ENCODE data around the gene AMBRA1.

Gene AMBRA1

DNA sequence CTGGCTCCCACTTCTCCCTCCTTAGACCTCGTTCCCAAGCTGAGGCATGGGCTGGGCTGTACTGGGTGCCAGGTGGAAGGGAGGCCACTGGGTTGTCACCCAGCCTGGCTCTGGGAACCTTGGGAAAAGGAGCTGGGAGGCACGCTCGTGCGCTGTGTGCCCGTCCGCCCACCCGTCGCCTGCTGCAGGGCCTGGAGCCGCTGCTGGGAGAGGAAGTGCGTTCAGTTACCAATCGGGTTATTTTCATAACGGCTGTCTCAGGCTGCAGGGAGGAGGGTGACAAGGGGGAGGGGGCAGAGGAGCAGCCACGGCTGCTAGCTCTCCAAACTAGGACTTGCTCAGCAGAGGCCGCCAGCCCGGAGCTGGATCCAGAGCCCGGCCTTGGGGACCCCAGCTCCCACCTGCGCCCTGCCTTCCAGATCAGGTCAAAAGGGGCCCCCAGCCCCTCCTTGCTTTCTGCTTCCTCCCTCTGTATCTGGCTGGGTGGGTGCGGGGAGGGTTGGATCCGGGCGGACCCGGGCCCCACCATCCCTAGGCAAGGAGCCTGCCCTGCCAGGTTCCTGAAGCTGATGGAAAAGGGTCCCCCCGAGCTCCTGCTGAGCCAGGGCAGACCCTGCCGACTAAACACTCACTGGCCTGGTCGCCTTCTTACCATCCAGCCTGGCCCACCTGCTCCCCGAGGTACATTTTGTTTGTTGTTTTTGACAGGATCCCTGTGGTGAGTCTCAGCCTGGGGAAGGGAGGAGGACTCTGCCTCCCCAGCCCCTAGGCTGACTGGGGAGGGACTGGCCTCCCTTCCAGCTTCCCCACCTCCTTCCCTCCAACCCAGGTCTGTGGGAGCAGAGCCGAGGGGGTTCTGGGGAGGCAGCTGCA is 232.3 kb downstream of the AMBRA1 start:
- no peak for DNase-seq (ENCODE audit: extremely low read depth, low read depth)
- TF ChIP-seq, protein P1, sequence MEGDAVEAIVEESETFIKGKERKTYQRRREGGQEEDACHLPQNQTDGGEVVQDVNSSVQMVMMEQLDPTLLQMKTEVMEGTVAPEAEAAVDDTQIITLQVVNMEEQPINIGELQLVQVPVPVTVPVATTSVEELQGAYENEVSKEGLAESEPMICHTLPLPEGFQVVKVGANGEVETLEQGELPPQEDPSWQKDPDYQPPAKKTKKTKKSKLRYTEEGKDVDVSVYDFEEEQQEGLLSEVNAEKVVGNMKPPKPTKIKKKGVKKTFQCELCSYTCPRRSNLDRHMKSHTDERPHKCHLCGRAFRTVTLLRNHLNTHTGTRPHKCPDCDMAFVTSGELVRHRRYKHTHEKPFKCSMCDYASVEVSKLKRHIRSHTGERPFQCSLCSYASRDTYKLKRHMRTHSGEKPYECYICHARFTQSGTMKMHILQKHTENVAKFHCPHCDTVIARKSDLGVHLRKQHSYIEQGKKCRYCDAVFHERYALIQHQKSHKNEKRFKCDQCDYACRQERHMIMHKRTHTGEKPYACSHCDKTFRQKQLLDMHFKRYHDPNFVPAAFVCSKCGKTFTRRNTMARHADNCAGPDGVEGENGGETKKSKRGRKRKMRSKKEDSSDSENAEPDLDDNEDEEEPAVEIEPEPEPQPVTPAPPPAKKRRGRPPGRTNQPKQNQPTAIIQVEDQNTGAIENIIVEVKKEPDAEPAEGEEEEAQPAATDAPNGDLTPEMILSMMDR (IDR thresholded peaks at IDR 0.05; ENCODE audit: low read depth, low read length) = no peak

DNA sequence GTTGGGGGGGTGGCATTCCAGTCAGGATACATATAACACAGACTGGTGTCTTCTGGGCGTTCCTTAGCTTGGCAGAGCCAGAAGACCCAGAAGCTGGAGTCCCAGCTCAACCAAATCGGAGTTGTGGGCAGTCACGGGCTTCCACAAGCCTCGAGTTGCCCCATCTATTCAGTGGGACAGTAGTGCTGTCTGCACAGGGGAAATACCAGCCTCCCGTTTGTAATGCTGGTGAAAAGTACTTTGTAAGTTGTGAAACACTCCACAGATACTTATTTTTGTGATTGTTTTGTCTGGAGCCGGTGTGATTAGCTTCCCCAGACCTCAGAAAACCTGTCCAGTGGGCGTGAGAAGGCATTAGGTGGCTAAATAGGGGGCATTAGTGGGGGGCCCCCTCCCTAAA is 232.9 kb downstream of the AMBRA1 start:
- DNase-seq (ENCODE audit: extremely low read depth, low read depth) = no peak
- TF ChIP-seq, protein P1 (IDR thresholded peaks at IDR 0.05; ENCODE audit: low read depth, low read length) = no peak

DNA sequence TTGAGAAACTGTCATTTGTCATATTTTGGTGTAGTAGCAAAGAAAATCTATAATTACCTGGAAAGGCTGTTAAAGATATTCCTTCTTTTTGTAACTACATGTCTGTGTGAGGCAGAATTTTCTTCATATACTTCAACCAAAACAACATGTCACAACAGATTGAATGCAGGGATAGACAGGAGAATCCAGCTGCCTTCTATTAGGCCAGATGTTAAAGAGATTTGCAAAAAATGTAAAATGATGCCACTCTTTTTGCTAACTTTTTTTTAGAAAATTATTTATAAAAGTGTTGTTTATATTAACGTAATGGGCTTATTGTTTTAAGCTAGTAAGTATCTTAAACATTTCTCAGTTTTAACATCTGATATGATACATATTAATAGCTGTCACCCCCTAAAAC is 233.9 kb downstream of the AMBRA1 start:
- no peak for DNase-seq (ENCODE audit: extremely low read depth, low read depth)
- TF ChIP-seq, protein P1 (IDR thresholded peaks at IDR 0.05; ENCODE audit: low read depth, low read length) = no peak

DNA sequence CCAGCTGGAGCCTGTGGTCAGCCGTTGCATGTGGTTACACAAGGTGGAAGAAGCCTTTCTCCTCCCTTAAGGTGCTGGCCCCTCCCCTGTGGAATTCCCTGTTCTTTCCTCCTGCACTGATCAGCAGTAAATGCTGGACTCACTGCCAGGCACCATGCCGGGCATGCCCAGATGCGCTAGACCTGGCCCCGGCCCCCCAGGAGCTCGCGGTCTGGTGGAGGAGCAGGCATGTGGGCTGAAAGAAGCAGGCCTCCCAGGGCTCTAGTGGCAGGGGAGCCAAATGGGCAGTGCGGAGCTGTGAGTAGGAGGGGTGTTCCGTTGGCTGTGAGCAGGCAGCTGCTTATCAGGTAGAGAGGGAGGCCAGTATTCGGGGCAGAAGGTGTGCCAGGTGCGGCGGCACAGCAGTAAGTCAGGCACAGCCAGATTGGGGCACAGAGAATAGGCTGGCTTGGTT is 236.3 kb downstream of the AMBRA1 start:
- TF ChIP-seq, protein P1 (IDR thresholded peaks at IDR 0.05; ENCODE audit: low read depth, low read length) = no peak
- DNase-seq (ENCODE audit: extremely low read depth, low read depth) = no peak

DNA sequence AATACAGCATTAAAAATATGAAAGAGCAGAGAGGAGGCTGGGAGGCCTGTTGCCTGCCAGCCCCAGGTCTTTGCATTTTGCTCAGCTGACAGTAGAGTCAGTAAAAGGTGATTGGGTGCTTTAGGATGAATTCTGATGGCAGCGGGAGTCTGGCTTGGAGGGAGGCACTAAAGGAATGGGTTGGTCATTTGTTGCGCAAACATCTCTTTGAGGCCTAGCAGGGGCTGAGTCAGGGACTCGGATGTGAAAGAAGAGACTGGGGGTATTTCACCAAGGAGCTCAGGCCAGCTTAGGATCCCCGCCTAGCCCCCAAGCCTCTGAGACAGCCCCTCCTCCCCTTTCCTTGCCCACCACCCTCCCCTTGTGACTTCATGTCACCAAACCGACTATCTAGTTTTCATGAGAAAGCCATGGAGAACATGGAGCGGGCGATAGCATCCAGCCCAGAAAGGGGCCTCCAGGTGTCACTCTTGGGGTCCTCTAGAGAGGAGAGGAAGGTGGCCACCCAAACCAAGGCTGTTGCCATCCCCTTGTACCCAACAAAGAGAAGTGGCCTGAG is 236.8 kb downstream of the AMBRA1 start:
- DNase-seq (ENCODE audit: extremely low read depth, low read depth) = no peak
- TF ChIP-seq, protein P1 (IDR thresholded peaks at IDR 0.05; ENCODE audit: low read depth, low read length) = no peak

DNA sequence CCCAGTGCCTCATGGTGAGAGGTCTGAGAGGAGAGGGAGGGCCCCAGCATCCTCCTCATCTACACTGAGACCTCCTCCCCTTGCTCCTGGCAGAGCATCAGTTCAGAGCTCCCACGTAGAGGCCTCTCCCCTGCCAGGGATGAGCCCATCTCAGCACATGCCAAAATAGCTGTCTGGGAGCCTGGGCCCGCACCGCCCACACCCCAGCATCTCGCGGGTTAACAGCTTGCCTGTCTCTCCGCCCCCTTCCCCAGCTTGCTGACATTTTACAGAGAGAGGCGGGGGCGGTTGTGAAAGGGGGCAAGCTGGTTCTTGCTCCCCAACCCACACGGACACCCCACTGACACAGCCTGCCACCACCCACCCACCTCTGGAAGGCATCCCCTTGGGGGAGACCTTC is 240.1 kb downstream of the AMBRA1 start:
- no peak for DNase-seq (ENCODE audit: extremely low read depth, low read depth)
- TF ChIP-seq, protein P1 (IDR thresholded peaks at IDR 0.05; ENCODE audit: low read depth, low read length) = no peak

Measured in AG09319 (cell line).